ENCODE results near the gene RBM18. TPM values are rescaled to one million over a fixed set of nuclear protein-coding genes. Genes with fewer than 3 reads are reported as not detected.

RBM18 gene
- total and polyA plus RNA-seq, 2 experiments from 2014 or later, result 9.3 to 25.5 TPM

GRCh38 chr9:122286764-122287163, 22.1 kb upstream of the RBM18 start (continued):
- TF ChIP-seq ZNF462 (CRISPR knock-in tag; IDR thresholded peaks at IDR 0.05) (no peak), EZH2phosphoT487 (IDR thresholded peaks at IDR 0.05; ENCODE audit: unreplicated experiment) (no peak), ZNF114 (CRISPR knock-in tag; IDR thresholded peaks at IDR 0.05) (no peak), NANOG (IDR thresholded peaks at IDR 0.05; ENCODE audit: borderline replicate concordance) (no peak), JUNB (IDR thresholded peaks at IDR 0.05; ENCODE audit: unreplicated experiment) (no peak), CREB1 (CRISPR knock-in tag; IDR thresholded peaks at IDR 0.05; ENCODE audit: low read depth) (no peak), REST (IDR thresholded peaks at IDR 0.05; ENCODE audit: unreplicated experiment) (no peak), EZH2 (IDR thresholded peaks at IDR 0.05; ENCODE audit: low read depth, unreplicated experiment) (no peak)
- TF ChIP-seq, protein P1, sequence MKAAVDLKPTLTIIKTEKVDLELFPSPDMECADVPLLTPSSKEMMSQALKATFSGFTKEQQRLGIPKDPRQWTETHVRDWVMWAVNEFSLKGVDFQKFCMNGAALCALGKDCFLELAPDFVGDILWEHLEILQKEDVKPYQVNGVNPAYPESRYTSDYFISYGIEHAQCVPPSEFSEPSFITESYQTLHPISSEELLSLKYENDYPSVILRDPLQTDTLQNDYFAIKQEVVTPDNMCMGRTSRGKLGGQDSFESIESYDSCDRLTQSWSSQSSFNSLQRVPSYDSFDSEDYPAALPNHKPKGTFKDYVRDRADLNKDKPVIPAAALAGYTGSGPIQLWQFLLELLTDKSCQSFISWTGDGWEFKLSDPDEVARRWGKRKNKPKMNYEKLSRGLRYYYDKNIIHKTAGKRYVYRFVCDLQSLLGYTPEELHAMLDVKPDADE (IDR thresholded peaks at IDR 0.05), result no peak

Measured in GM23338 (cell line).